ENCODE results near the gene PLIN4. TPM values are rescaled to one million over a fixed set of nuclear protein-coding genes. Genes with fewer than 3 reads are reported as not detected.

The PLIN4 gene
- polyA plus RNA-seq, 1 donor (not counting 4 experiments of a cell fraction or from before 2014, with no cell fraction given) = not detected

- H4K20me1 ChIP-seq (ENCODE audit: control insufficient read depth, extremely low read depth, insufficient read depth, low read length) = no peaks in the 10 kb centered on the region
- no peak for TF ChIP-seq CTCF (optimal IDR thresholded peaks at IDR 0.05 in 1 of 3, IDR thresholded peaks at IDR 0.05 in 1 of 3, conservative IDR thresholded peaks at IDR 0.05 in 1 of 3; ENCODE audit: extremely low read depth in 1 of 3, insufficient read depth in 2 of 3, low read length in 3 of 3)
- TF ChIP-seq EZH2 (IDR thresholded peaks at IDR 0.05; ENCODE audit: low read length) = no peak
- no peaks in the 10 kb centered on the region for H3K4me1 ChIP-seq (ENCODE audit: control insufficient read depth, extremely low read depth, insufficient read depth, low read length)
- H3K27me3 ChIP-seq (ENCODE audit: control insufficient read depth, extremely low read depth, insufficient read depth, low read length) = no peaks in the 10 kb centered on the region
- no peak overlapping the region for H3K27ac ChIP-seq (ENCODE audit: control insufficient read depth, insufficient read depth, low read length)
- no peak for FAIRE-seq
- no peaks in the 10 kb centered on the region for H3K36me3 ChIP-seq (ENCODE audit: control insufficient read depth in 2 of 2, extremely low read depth in 1 of 2, insufficient read depth in 2 of 2, low read length in 2 of 2)
- no peaks in the 10 kb centered on the region for H3K9me1 ChIP-seq (ENCODE audit: control insufficient read depth, extremely low read depth, insufficient read depth, low read length)
- H3K4me3 ChIP-seq (ENCODE audit: control insufficient read depth in 2 of 3, extremely low read depth in 1 of 3, insufficient read depth in 2 of 3, low read depth in 1 of 3, low read length in 3 of 3) = no peak overlapping the region
- H3K79me2 ChIP-seq (ENCODE audit: control insufficient read depth, insufficient read depth, low read length) = no peaks in the 10 kb centered on the region
- H2AFZ ChIP-seq (ENCODE audit: control insufficient read depth, low read length) = no peak overlapping the region
- H3K9me3 ChIP-seq (ENCODE audit: control insufficient read depth, low read depth, low read length) = no peaks in the 10 kb centered on the region
- no peak for DNase-seq (ENCODE audit: low read depth, low spot score)
- no peak overlapping the region for H3K4me2 ChIP-seq (ENCODE audit: control insufficient read depth, extremely low read depth, insufficient read depth, low read depth, low read length)
- dilution Hi-C loops (cut with MboI; ENCODE audit: extremely low pct_ligation_motif_present, low sequenced_read_pairs) = no loop called here
- no peak overlapping the region for H3K9ac ChIP-seq (ENCODE audit: control insufficient read depth, extremely low read depth, insufficient read depth, low read length)
Measured at GRCh38 chr19:4553775-4554174, 35.5 kb upstream of the PLIN4 start.

DNA sequence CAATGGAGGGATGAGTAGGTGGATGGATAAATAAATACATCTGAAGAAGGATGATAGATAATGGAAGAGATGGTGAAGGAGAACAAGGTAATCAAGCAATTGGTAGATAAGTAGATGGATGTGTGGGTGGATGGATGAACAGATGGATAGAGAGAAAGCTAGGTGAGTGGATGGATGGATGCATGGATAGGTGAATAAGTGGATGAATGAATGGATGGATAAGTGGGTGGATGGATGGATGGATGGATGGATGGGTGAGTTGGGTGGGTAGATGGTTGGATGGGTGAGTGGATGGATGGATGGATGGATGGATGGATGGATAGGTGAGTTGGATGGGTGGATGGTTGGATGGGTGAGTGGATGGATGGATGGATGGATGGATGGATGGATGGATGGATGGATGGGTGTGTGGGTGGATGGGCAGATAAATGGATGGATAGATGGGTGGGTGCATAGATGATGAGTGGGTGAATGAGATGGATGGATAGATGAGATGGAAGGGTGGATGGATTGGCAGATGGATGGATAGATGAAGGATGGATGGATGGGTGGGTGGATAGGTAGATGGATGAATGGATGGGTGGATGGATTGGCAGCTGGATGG lies 34.9 kb upstream of the PLIN4 start:
- Histone ChIP-seq H3K4me1 (ENCODE audit: control insufficient read depth, extremely low read depth, insufficient read depth, low read length) (no peaks in the 10 kb centered on the region), H3K36me3 (ENCODE audit: control insufficient read depth in 2 of 2, extremely low read depth in 1 of 2, insufficient read depth in 2 of 2, low read length in 2 of 2) (no peaks in the 10 kb centered on the region), H3K9me3 (ENCODE audit: control insufficient read depth, low read depth, low read length) (no peaks in the 10 kb centered on the region), H3K4me3 (ENCODE audit: control insufficient read depth in 2 of 3, extremely low read depth in 1 of 3, insufficient read depth in 2 of 3, low read depth in 1 of 3, low read length in 3 of 3) (no peak overlapping the region), H3K27ac (ENCODE audit: control insufficient read depth, insufficient read depth, low read length) (no peak overlapping the region), H2AFZ (ENCODE audit: control insufficient read depth, low read length) (no peak overlapping the region), H3K9me1 (ENCODE audit: control insufficient read depth, extremely low read depth, insufficient read depth, low read length) (no peaks in the 10 kb centered on the region), H3K27me3 (ENCODE audit: control insufficient read depth, extremely low read depth, insufficient read depth, low read length) (no peaks in the 10 kb centered on the region), H4K20me1 (ENCODE audit: control insufficient read depth, extremely low read depth, insufficient read depth, low read length) (no peaks in the 10 kb centered on the region), H3K79me2 (ENCODE audit: control insufficient read depth, insufficient read depth, low read length) (no peaks in the 10 kb centered on the region), H3K9ac (ENCODE audit: control insufficient read depth, extremely low read depth, insufficient read depth, low read length) (no peak overlapping the region), H3K4me2 (ENCODE audit: control insufficient read depth, extremely low read depth, insufficient read depth, low read depth, low read length) (no peak overlapping the region)
- no peak for TF ChIP-seq EZH2 (IDR thresholded peaks at IDR 0.05; ENCODE audit: low read length)
- no peak for TF ChIP-seq CTCF (optimal IDR thresholded peaks at IDR 0.05 in 1 of 3, IDR thresholded peaks at IDR 0.05 in 1 of 3, conservative IDR thresholded peaks at IDR 0.05 in 1 of 3; ENCODE audit: extremely low read depth in 1 of 3, insufficient read depth in 2 of 3, low read length in 3 of 3)
- DNase-seq (ENCODE audit: low read depth, low spot score) = no peak
- dilution Hi-C loops (cut with MboI; ENCODE audit: extremely low pct_ligation_motif_present, low sequenced_read_pairs) = no loop called here
- FAIRE-seq = no peak

Data from keratinocyte (primary cell).